Measurements from ENCODE around the gene SLC9C1. TPM values are rescaled to one million over a fixed set of nuclear protein-coding genes. Genes with fewer than 3 reads are reported as not detected.

SLC9C1 gene
- total RNA-seq, 1 experiment from 2014 or later, result 0.79 TPM

- CTCF ChIA-PET, result interaction anchor here (2.8 kb wide), 1 partner anchor 16 kb away, joined by 15 read pairs; no protein-coding TSS in a partner anchor
- POLR2A ChIA-PET, result no interaction called here
- DNase-seq (ENCODE audit: low read depth, low spot score), result no peak
- no peaks in the 10 kb centered on the region for H3K9me2 ChIP-seq (ENCODE audit: insufficient read depth)
- no peak for ATAC-seq
- H4K20me1 ChIP-seq (ENCODE audit: insufficient read depth), result no peaks in the 10 kb centered on the region
- H3K36me3 ChIP-seq (ENCODE audit: control insufficient read depth in 1 of 2, insufficient read depth in 2 of 2, low read length in 2 of 2), result peaks cover 0 to 4% of the 10 kb centered on the region in 2 experiments; a peak in 1 of 4 replicates
- RAD21 ChIA-PET (ENCODE audit: low non-redundant PET in 1 of 2, low total read pairs in 2 of 2, uncharacterized antibody in 2 of 2, unreplicated experiment in 2 of 2), result no interaction called here
- BruUV-seq (replicated peaks), result no TSS peak
- no peak overlapping the region for H3K9ac ChIP-seq (ENCODE audit: low read length)
- H2AFZ ChIP-seq (ENCODE audit: low read depth, low read length, poor library complexity, severe bottlenecking), result no peak overlapping the region
- H3K4me3 ChIP-seq (replicated peaks in 1 of 2; ENCODE audit: low read depth in 1 of 2, low read length in 2 of 2), result no peak overlapping the region
- H3K27ac ChIP-seq (ENCODE audit: low read depth, low read length), result no peak overlapping the region
- intact Hi-C loops (cut with micrococcal nuclease), result no loop called here
- H3K4me2 ChIP-seq (ENCODE audit: low read length), result no peak overlapping the region
- no peaks in the 10 kb centered on the region for H3K27me3 ChIP-seq (ENCODE audit: insufficient read depth, low read length)
- no peaks in the 10 kb centered on the region for H3K9me3 ChIP-seq (ENCODE audit: control insufficient read depth in 1 of 2, insufficient read depth in 1 of 2, low read depth in 1 of 2, low read length in 2 of 2)
- peaks cover 66% of the 10 kb centered on the region for H3K79me2 ChIP-seq (ENCODE audit: insufficient read depth, low read length)
- TF ChIP-seq ZBTB33 (IDR thresholded peaks at IDR 0.05; ENCODE audit: extremely low read depth, insufficient replicate concordance, low read length) (no peak), FOSL1 (IDR thresholded peaks at IDR 0.05; ENCODE audit: low read depth) (no peak), TCF7L2 (IDR thresholded peaks at IDR 0.05; ENCODE audit: borderline replicate concordance, extremely low read depth, insufficient read depth, insufficient read length) (no peak), EZH2phosphoT487 (IDR thresholded peaks at IDR 0.05; ENCODE audit: borderline replicate concordance) (no peak), CEBPB (IDR thresholded peaks at IDR 0.05; ENCODE audit: low read depth) (no peak), ZNF274 (IDR thresholded peaks at IDR 0.05; ENCODE audit: low read depth, low read length) (no peak), ZFX (IDR thresholded peaks at IDR 0.05) (no peak), CTCF (IDR thresholded peaks at IDR 0.05 in 2 of 3, conservative IDR thresholded peaks at IDR 0.05 in 1 of 3; ENCODE audit: borderline replicate concordance in 1 of 3, insufficient read depth in 1 of 3, low read depth in 2 of 3, low read length in 2 of 3) (no peak), MAX (IDR thresholded peaks at IDR 0.05) (no peak), YY1 (IDR thresholded peaks at IDR 0.05; ENCODE audit: extremely low read depth, insufficient replicate concordance, low read depth, low read length) (no peak), EZH2 (IDR thresholded peaks at IDR 0.05) (no peak), POLR2A (IDR thresholded peaks at IDR 0.05; ENCODE audit: borderline replicate concordance, extremely low read depth, insufficient read depth, insufficient read length) (no peak), REST (IDR thresholded peaks at IDR 0.05; ENCODE audit: low read depth) (no peak), ELF1 (IDR thresholded peaks at IDR 0.05; ENCODE audit: borderline replicate concordance, low read depth) (no peak), JUND (IDR thresholded peaks at IDR 0.05) (no peak), RAD21 (IDR thresholded peaks at IDR 0.05; ENCODE audit: low read depth) (no peak), ATF3 (IDR thresholded peaks at IDR 0.05) (no peak), POLR2AphosphoS5 (IDR thresholded peaks at IDR 0.05; ENCODE audit: low read depth, low read length) (no peak), SIN3A (IDR thresholded peaks at IDR 0.05; ENCODE audit: low read depth) (no peak), EGR1 (IDR thresholded peaks at IDR 0.05; ENCODE audit: low read depth) (no peak)
- peaks cover 10 to 27% of the 10 kb centered on the region in 2 experiments for H3K4me1 ChIP-seq (ENCODE audit: control insufficient read depth in 1 of 2, insufficient read depth in 2 of 2, low read length in 2 of 2)
These were observed 198.3 kb downstream of the SLC9C1 start for GRCh38 chr3:112095731-112096130.

All from HCT116 (cell line).